Right lung (tissue), 5 donors: ENCODE measurements around the gene AKAP5. TPM values are rescaled to one million over a fixed set of nuclear protein-coding genes. Genes with fewer than 3 reads are reported as not detected.

ENCODE experiments used
- DNase-seq, 2 donors: peaks; one replicate each; pipeline ENCODE4 v3.0.0-alpha.2; 2013
- polyA plus RNA-seq, 5 donors: library from polyadenylated mRNA; unstranded; fragments of 120-200 nt; gene quantifications; one replicate each; pipeline versions ENCODE4 v1.2.1 to v1.2.3, GENCODE V29; 2013; ENCODE audit warnings: inconsistent platforms in 1 of 5, low replicate concordance in 1 of 5; ENCODE audit not compliant: insufficient read length in 5 of 5, insufficient read depth in 1 of 5

Gene AKAP5
- polyA plus RNA-seq, 5 donors = 1.8 to 4.4 (median 2.6) TPM

GRCh38 chr14:64454671-64455070 lies 10.6 kb upstream of the AKAP5 start:
- DNase-seq = no peak

- DNase-seq = no peak
Measured at GRCh38 chr14:64459405-64460136, 5.7 kb upstream of the AKAP5 start.

GRCh38 chr14:64461221-64461620 lies 4.1 kb upstream of the AKAP5 start:
- no peak for DNase-seq

- no peak for DNase-seq
Measured at GRCh38 chr14:64463195-64463594, 2.1 kb upstream of the AKAP5 start.

GRCh38 chr14:64463873-64464272 lies 1.4 kb upstream of the AKAP5 start:
- DNase-seq = no peak

GRCh38 chr14:64464651-64465050 lies 648 bp upstream of the AKAP5 start:
- DNase-seq = no peak

- DNase-seq = no peak
Measured at GRCh38 chr14:64465831-64466554, 694 bp downstream of the AKAP5 start.

GRCh38 chr14:64467101-64467500 lies 1.8 kb downstream of the AKAP5 start:
- no peak for DNase-seq

- DNase-seq = no peak
Measured at GRCh38 chr14:64467566-64467965, 2.3 kb downstream of the AKAP5 start.

GRCh38 chr14:64468451-64468850 lies 3.2 kb downstream of the AKAP5 start:
- DNase-seq = no peak

- no peak for DNase-seq
Measured at GRCh38 chr14:64474041-64474440, 8.7 kb downstream of the AKAP5 start.

- DNase-seq = no peak
Measured at GRCh38 chr14:64474698-64475097, 9.4 kb downstream of the AKAP5 start.

- DNase-seq = no peak
Measured at GRCh38 chr14:64475585-64476273, 10.4 kb downstream of the AKAP5 start.

GRCh38 chr14:64476438-64476837 lies 11.1 kb downstream of the AKAP5 start:
- DNase-seq = no peak

- no peak for DNase-seq
Measured at GRCh38 chr14:64478634-64479250, 13.4 kb downstream of the AKAP5 start.

GRCh38 chr14:64488590-64489099 lies 23.3 kb downstream of the AKAP5 start:
- DNase-seq = no peak

- no peak for DNase-seq
Measured at GRCh38 chr14:64491637-64492036, 26.3 kb downstream of the AKAP5 start.

- DNase-seq = no peak
Measured at GRCh38 chr14:64493455-64493854, 28.2 kb downstream of the AKAP5 start.

- DNase-seq = no peak
Measured at GRCh38 chr14:64495252-64495651, 30.0 kb downstream of the AKAP5 start.

GRCh38 chr14:64496764-64497163 lies 31.5 kb downstream of the AKAP5 start:
- no peak for DNase-seq

- no peak for DNase-seq
Measured at GRCh38 chr14:64500088-64500487, 34.8 kb downstream of the AKAP5 start.
